PC-9 (cell line): Measurements from ENCODE around the gene COX14. TPM values are rescaled to one million over a fixed set of nuclear protein-coding genes. Genes with fewer than 3 reads are reported as not detected.

Experiments used
- BruUV-seq: library from RNA; stranded (reverse); fragments of 400-500 nt; replicated peaks from 2 replicates; lab custom pipeline; 2021; lab: Mats Ljungman, UMichigan
- CTCF ChIA-PET: fragments of 300-600 bp; sonication (Branson Sonifier 250); formaldehyde crosslinking; loops from one replicate; lab custom pipeline; 2022; ENCODE audit warnings: antibody characterized with exemption; lab: Charles Lee
- POLR2A ChIA-PET: fragments of 300-600 bp; sonication (Branson Sonifier 250); formaldehyde crosslinking; loops from one replicate; lab custom pipeline; 2022; ENCODE audit warnings: antibody characterized with exemption; ENCODE audit not compliant: unreplicated experiment; lab: Charles Lee
- DNase-seq, 2 experiments: peaks; one replicate each; pipeline versions ENCODE4 v3.0.0 to v3.0.0-alpha.2; 2015 to 2022; ENCODE audit warnings: mixed read lengths in 1 of 2
- H2AFZ ChIP-seq: fragments of 200-600 bp; sonication (generic); 2 replicates; pipeline ENCODE4 v1.8.1; 2017; ENCODE audit warnings: antibody characterized with exemption
- H3F3A ChIP-seq: fragments of 200-600 bp; sonication (generic); 2 replicates; pipeline ENCODE4 v1.8.1; 2017; ENCODE audit warnings: antibody characterized with exemption, mild to moderate bottlenecking, low read depth; ENCODE audit not compliant: insufficient read depth
- H3K27ac ChIP-seq: fragments of 200-600 bp; sonication (generic); 2 replicates; pipeline ENCODE4 v1.6.1; 2016; ENCODE audit warnings: mixed run types
- H3K27me3 ChIP-seq: fragments of 200-600 bp; sonication (generic); 2 replicates; pipeline ENCODE4 v1.6.1; 2016; ENCODE audit warnings: low read depth, mixed run types; ENCODE audit not compliant: insufficient read depth
- H3K36me3 ChIP-seq: fragments of 200-600 bp; sonication (generic); 2 replicates; pipeline ENCODE4 v1.6.1; 2016; ENCODE audit warnings: low read depth, mixed run types
- H3K4me1 ChIP-seq: fragments of 200-600 bp; sonication (generic); replicated peaks from 2 replicates; pipeline ENCODE4 v1.6.1; 2016; ENCODE audit warnings: mixed run types; ENCODE audit not compliant: insufficient read depth
- H3K4me2 ChIP-seq: fragments of 200-600 bp; sonication (generic); 2 replicates; pipeline ENCODE4 v1.6.1; 2017; ENCODE audit warnings: mixed run types
- H3K4me3 ChIP-seq: fragments of 200-600 bp; sonication (generic); 2 replicates; pipeline ENCODE4 v1.6.1; 2016; ENCODE audit warnings: mixed run types
- H3K79me2 ChIP-seq: fragments of 200-600 bp; sonication (generic); 2 replicates; pipeline ENCODE4 v1.6.1; 2017; ENCODE audit warnings: low read depth, mixed run types
- H3K9me2 ChIP-seq: fragments of 200-600 bp; sonication (generic); 2 replicates; pipeline ENCODE4 v1.8.1; 2017; ENCODE audit warnings: mild to moderate bottlenecking; ENCODE audit not compliant: insufficient read depth
- H3K9me3 ChIP-seq: fragments of 200-600 bp; sonication (generic); 2 replicates; pipeline ENCODE4 v1.8.1; 2016; ENCODE audit warnings: low read depth; ENCODE audit not compliant: insufficient read depth
- H4K20me1 ChIP-seq: fragments of 200-600 bp; sonication (generic); 2 replicates; pipeline ENCODE4 v1.8.1; 2017; ENCODE audit not compliant: insufficient read depth
- EZH2 ChIP-seq: fragments of 200-600 bp; sonication (generic); IDR thresholded peaks from 2 replicates; pipeline ENCODE4 v1.8.0; 2017; ENCODE audit warnings: antibody characterized with exemption, low read depth
- intact Hi-C: fragments of 100-400 bp; cut with micrococcal nuclease; formaldehyde crosslinking; loops from one replicate; pipeline ENCODE4 v1.10.0; 2022; ENCODE audit not compliant: unreplicated experiment
- total RNA-seq: library from RNA; stranded (reverse); gene quantifications from 2 replicates; pipeline ENCODE4 v1.2.3, GENCODE V29; 2021
- TF ChIP-seq, protein P1 (sequence below): fragments of 200-600 bp; sonication (generic); conservative IDR thresholded peaks from 2 replicates; pipeline ENCODE4 v1.6.1; 2017; ENCODE audit warnings: mixed run types, antibody characterized with exemption, mild to moderate bottlenecking, moderate library complexity

The COX14 gene
- total RNA-seq, 1 experiment from 2014 or later = 53.9 TPM

GRCh38 chr12:50127546-50127945 is 15.5 kb downstream of the COX14 start:
- no peak for DNase-seq
- Histone ChIP-seq H3K27me3 (no peaks in the 10 kb centered on the region), H4K20me1 (peaks cover 4% of the 10 kb centered on the region; the same call in 1 of the 2 replicates), H3K36me3 (peaks cover 20% of the 10 kb centered on the region), H2AFZ (no peak overlapping the region), H3K9me2 (no peaks in the 10 kb centered on the region), H3K9me3 (no peaks in the 10 kb centered on the region; the same call in 1 of the 2 replicates), H3K79me2 (no peaks in the 10 kb centered on the region), H3K4me1 (no peaks in the 10 kb centered on the region), H3F3A (no peaks in the 10 kb centered on the region; the same call in none of the 2 replicates), H3K4me2 (no peak overlapping the region), H3K27ac (no peak overlapping the region), H3K4me3 (no peak overlapping the region)
- intact Hi-C loops = no loop called here
- BruUV-seq = no TSS peak
- POLR2A ChIA-PET = interaction anchor here (1.1 kb wide), 1 partner anchor 16 kb away, joined by 3 read pairs; the partner anchor contains the start of gene COX14
- TF ChIP-seq, protein P1, sequence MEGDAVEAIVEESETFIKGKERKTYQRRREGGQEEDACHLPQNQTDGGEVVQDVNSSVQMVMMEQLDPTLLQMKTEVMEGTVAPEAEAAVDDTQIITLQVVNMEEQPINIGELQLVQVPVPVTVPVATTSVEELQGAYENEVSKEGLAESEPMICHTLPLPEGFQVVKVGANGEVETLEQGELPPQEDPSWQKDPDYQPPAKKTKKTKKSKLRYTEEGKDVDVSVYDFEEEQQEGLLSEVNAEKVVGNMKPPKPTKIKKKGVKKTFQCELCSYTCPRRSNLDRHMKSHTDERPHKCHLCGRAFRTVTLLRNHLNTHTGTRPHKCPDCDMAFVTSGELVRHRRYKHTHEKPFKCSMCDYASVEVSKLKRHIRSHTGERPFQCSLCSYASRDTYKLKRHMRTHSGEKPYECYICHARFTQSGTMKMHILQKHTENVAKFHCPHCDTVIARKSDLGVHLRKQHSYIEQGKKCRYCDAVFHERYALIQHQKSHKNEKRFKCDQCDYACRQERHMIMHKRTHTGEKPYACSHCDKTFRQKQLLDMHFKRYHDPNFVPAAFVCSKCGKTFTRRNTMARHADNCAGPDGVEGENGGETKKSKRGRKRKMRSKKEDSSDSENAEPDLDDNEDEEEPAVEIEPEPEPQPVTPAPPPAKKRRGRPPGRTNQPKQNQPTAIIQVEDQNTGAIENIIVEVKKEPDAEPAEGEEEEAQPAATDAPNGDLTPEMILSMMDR = no peak
- TF ChIP-seq EZH2 = no peak
- CTCF ChIA-PET = no interaction called here

DNA sequence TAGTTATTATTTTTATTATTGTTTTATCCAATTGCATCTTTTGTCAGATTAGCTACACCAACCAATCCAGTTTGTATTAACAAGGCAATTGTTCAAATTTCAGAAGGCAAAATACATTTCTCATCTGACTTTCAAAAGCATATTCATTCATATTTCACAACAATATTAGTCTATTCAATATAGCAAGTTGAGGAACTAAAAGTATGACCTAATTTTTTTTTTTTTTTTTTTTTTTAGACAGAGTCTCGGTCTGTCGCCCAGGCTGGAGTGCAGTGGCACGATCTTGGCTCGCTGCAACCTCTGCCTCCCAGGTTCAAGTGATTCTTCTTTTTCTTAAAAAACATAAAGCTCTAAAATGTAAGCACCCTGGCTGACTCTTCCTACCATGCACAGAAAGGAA is 17.3 kb downstream of the COX14 start:
- Histone ChIP-seq H3K9me3 (no peaks in the 10 kb centered on the region; the same call in 1 of the 2 replicates), H3K27ac (no peak overlapping the region), H3K4me1 (no peaks in the 10 kb centered on the region), H3K36me3 (peaks cover 20% of the 10 kb centered on the region), H3K9me2 (no peaks in the 10 kb centered on the region), H3K27me3 (no peaks in the 10 kb centered on the region), H4K20me1 (peaks cover 4% of the 10 kb centered on the region; the same call in 1 of the 2 replicates), H2AFZ (no peak overlapping the region), H3K4me3 (no peak overlapping the region), H3K4me2 (no peak overlapping the region), H3F3A (no peaks in the 10 kb centered on the region; the same call in none of the 2 replicates), H3K79me2 (no peaks in the 10 kb centered on the region)
- TF ChIP-seq, protein P1 = no peak
- no peak for TF ChIP-seq EZH2
- ChIA-PET CTCF (interaction anchor here (0.5 kb wide), 1 partner anchor 19 kb away, joined by 20 read pairs; no protein-coding TSS in a partner anchor), POLR2A (no interaction called here)
- DNase-seq = no peak
- intact Hi-C loops = no loop called here
- BruUV-seq = no TSS peak

- POLR2A ChIA-PET = no interaction called here
- no peaks in the 10 kb centered on the region for H3K9me2 ChIP-seq
- CTCF ChIA-PET = interaction anchor here (0.6 kb wide), 1 partner anchor 9 kb away, joined by 7 read pairs; no protein-coding TSS in a partner anchor
- no peaks in the 10 kb centered on the region for H3K27me3 ChIP-seq
- intact Hi-C loops = no loop called here
- H3K27ac ChIP-seq = no peak overlapping the region
- TF ChIP-seq, protein P1 = no peak
- no peak for TF ChIP-seq EZH2
- H4K20me1 ChIP-seq = peaks cover 4% of the 10 kb centered on the region; the same call in 1 of the 2 replicates
- no TSS peak for BruUV-seq
- H3K36me3 ChIP-seq = peaks cover 20% of the 10 kb centered on the region
- no peak overlapping the region for H2AFZ ChIP-seq
- no peaks in the 10 kb centered on the region for H3K79me2 ChIP-seq
- H3K4me2 ChIP-seq = no peak overlapping the region
- no peaks in the 10 kb centered on the region; the same call in none of the 2 replicates for H3F3A ChIP-seq
- no peaks in the 10 kb centered on the region for H3K4me1 ChIP-seq
- no peak for DNase-seq
- no peak overlapping the region for H3K4me3 ChIP-seq
- H3K9me3 ChIP-seq = no peaks in the 10 kb centered on the region; the same call in 1 of the 2 replicates
These were observed 20.6 kb downstream of the COX14 start for GRCh38 chr12:50132505-50133135.
